Panc1 (cell line): ENCODE data around the gene KRT82.

Source experiments
- SIN3A ChIP-seq: IDR thresholded peaks from 2 replicates; pipeline ENCODE4 v1.6.1; 2012; ENCODE audit warnings: low read depth, mild to moderate bottlenecking, low read length, moderate library complexity, borderline replicate concordance; ENCODE audit not compliant: insufficient read depth
- TF ChIP-seq, protein P1 (sequence below): fragments of 450-650 bp; IDR thresholded peaks from 2 replicates; pipeline ENCODE4 v1.5.1; 2017; ENCODE audit warnings: mild to moderate bottlenecking
- TF ChIP-seq, protein P2 (sequence below), 2 experiments: IDR thresholded peaks; 2 replicates each; pipeline ENCODE4 v1.6.1; 2011 to 2012; ENCODE audit warnings: low read depth in 2 of 2, control low read depth in 1 of 2, low read length in 1 of 2, mild to moderate bottlenecking in 1 of 2, moderate library complexity in 1 of 2; ENCODE audit not compliant: insufficient read depth in 1 of 2

DNA sequence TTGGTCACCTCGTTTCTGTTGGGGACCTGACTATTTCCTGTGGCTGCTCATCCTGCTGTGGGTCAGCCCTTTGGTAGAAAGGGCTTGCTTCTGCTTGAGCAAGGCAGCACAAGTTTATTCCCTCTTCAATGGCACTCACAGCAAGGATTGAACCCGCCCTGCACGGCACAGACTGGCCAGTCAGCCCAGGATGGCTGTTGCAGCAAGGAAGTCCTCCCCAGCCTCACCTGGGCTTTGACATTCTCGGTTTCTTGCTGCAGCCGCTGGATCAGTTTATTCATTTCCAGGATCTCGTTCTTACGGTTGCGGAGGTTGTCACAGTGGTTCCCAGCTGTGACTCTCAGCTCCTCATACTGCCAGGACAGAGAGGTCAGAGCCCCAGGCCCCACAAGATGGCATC, 9.5 kb downstream of the KRT82 start:
- TF ChIP-seq, protein P1, sequence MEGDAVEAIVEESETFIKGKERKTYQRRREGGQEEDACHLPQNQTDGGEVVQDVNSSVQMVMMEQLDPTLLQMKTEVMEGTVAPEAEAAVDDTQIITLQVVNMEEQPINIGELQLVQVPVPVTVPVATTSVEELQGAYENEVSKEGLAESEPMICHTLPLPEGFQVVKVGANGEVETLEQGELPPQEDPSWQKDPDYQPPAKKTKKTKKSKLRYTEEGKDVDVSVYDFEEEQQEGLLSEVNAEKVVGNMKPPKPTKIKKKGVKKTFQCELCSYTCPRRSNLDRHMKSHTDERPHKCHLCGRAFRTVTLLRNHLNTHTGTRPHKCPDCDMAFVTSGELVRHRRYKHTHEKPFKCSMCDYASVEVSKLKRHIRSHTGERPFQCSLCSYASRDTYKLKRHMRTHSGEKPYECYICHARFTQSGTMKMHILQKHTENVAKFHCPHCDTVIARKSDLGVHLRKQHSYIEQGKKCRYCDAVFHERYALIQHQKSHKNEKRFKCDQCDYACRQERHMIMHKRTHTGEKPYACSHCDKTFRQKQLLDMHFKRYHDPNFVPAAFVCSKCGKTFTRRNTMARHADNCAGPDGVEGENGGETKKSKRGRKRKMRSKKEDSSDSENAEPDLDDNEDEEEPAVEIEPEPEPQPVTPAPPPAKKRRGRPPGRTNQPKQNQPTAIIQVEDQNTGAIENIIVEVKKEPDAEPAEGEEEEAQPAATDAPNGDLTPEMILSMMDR: no peak
- TF ChIP-seq, protein P2, sequence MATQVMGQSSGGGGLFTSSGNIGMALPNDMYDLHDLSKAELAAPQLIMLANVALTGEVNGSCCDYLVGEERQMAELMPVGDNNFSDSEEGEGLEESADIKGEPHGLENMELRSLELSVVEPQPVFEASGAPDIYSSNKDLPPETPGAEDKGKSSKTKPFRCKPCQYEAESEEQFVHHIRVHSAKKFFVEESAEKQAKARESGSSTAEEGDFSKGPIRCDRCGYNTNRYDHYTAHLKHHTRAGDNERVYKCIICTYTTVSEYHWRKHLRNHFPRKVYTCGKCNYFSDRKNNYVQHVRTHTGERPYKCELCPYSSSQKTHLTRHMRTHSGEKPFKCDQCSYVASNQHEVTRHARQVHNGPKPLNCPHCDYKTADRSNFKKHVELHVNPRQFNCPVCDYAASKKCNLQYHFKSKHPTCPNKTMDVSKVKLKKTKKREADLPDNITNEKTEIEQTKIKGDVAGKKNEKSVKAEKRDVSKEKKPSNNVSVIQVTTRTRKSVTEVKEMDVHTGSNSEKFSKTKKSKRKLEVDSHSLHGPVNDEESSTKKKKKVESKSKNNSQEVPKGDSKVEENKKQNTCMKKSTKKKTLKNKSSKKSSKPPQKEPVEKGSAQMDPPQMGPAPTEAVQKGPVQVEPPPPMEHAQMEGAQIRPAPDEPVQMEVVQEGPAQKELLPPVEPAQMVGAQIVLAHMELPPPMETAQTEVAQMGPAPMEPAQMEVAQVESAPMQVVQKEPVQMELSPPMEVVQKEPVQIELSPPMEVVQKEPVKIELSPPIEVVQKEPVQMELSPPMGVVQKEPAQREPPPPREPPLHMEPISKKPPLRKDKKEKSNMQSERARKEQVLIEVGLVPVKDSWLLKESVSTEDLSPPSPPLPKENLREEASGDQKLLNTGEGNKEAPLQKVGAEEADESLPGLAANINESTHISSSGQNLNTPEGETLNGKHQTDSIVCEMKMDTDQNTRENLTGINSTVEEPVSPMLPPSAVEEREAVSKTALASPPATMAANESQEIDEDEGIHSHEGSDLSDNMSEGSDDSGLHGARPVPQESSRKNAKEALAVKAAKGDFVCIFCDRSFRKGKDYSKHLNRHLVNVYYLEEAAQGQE (IDR thresholded peaks at IDR 0.05; ENCODE audit: insufficient read depth in 1 of 2, low read depth in 2 of 2, low read length in 1 of 2): no peak
- TF ChIP-seq SIN3A: no peak
